ENCODE results near the gene RAI1.

Gene RAI1

DNA sequence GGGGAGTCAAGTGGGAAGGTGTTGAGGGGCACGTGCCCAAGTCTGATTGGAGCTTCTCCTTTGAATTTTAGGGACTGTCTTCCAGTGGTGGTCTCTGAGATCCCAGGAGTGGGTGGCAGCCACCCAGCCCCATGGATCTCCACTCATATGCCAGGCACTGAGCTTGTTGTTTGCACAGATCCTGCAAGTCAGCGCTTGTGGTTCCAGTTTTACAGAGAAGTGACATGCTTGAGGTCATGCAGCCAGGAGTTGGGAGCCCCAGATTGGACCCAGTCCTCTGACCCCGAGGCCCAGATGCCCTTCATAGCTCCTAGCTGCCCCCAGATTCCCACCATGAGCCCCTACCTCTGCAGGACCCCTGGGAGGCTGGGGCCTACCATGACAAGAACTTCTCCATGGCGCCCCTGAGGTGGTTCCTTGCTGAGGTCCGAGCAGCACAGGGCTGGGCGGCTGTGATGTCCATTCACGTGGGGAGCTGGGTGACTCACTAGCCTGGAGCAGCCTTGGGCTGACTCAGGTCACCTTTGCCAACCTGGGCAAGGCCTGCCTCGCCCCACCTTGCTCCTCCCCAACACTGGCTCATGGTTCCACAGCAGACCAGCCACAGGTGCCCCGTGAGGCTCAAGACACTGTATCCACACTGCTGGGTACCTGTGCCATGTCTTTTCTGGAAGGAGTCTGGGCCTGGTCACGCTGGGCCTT is 47.4 kb downstream of the RAI1 start:
- no peak for DNase-seq (ENCODE audit: low read depth in 4 of 4, low spot score in 1 of 4)

DNA sequence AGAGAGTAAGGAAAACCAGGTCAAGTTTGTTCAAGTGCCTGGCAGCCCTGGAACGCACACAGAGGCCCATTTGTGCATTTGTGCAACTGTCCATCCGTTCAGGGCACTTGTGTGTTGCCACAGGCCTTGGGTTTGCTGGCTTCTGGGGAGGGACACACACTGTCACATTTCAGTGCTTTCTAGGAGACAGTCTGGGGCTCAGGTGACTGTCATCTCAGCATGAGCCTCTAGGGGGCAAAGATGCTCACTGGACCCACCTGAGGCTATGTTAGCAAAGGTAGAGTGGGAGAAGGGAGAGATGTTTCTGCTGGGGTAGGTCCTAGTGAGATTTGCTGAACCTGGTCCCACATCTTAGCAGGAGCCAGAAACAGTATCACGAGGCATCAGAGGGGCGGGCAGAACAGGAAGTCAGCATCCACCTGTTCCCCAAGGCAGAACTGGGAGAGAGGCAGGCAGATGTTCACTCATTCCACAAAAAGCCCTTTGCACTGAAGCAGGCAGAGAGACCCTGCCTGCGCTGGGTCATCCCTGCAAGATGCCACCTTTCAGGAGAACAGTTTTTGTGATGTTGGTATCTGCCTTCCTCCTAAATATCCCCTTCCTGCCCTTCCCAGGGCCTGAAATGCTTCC is 48.5 kb downstream of the RAI1 start:
- DNase-seq (ENCODE audit: low read depth in 4 of 4, low spot score in 1 of 4), result no peak

DNA sequence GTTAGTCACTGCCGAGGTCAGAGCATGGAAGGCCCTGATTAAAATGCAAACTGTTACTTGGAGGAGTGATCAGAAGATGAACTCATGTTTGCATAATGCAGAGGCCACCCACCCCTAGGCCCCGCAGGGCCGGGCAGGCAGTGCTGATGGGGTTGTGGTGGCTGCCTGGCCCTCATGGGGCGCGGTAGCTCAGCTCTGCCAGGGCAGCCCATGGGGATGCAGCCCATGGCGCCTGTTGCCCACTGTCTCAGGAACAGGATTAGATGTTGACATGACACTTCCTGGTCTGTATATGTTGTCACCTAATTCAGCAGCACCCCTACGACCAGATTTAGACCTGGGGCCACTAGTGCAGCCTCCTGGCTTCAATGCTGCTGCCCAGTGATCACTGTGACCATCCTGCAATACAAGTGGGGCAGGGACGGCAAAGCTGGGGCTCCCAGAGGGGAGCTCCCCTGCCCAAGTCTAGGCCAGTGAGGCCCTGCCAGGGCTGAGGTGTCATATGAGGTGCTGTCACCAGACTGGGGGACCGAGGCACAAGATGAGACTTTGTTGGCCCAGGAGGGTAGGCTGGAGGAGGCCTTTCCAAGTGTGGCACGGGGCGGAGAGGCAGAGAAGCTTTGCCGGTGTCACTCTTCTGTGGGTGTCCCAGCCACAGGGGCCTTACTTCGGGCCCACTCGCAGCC is 49.1 kb downstream of the RAI1 start:
- no peak for DNase-seq (ENCODE audit: low read depth in 4 of 4, low spot score in 1 of 4)

DNA sequence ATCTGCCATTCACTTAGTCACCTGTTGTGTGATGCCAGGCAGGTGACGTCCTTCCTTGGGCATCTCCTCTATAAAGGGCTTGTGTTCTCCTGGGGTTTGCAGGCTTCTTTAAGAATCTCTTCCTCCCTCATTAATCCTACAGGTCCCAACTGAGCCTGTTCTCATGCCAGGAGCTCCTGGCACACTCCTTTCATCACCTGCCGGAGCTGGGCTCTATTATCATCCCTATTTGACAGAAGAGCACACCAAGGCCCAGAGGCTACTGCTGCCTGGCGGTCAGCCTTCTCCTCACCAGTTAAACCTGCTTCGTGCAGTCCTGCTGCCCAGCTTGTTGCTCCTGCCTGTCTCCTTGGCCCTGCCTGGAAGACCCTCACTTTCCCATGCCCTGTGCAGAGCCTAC is 51.2 kb downstream of the RAI1 start:
- DNase-seq (ENCODE audit: low read depth in 4 of 4, low spot score in 1 of 4), result no peak

DNA sequence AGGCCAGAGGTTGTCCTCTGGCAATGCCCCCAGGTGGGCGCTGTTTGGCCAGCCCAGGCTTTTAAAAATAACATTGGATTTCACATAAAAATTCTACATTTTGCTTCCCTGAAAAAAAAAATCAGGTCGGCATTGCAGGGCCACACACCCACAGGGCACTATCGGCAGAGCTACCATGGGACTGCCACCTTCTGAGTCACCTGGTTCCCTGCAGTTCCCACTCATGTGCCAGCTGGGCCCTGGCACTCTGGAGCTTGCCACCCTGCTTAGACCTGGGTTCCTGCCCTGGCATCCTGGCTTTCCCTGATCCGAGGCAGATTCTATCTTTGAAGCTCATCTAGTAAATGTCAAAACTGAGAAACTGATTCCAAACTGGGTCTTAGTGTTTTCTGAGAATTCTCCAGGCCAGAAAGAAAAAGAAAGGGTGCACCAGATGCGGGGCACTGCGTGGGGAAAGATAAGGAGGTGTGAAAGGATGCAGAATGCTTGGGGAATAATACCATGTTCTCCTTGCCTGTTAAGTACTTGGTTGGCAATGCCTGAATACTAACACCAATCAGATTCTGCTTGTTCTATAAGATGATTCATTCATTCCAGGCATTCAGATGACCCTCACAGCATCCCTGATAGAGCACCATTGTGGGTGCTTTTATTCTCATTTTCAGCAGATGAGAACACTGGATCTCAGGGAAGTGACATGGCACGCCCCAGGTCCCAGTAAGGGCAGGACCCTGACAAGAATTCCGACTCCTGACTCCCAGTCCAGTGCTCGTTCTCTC is 51.8 kb downstream of the RAI1 start:
- DNase-seq (ENCODE audit: low read depth in 4 of 4, low spot score in 1 of 4), result no peak

DNA sequence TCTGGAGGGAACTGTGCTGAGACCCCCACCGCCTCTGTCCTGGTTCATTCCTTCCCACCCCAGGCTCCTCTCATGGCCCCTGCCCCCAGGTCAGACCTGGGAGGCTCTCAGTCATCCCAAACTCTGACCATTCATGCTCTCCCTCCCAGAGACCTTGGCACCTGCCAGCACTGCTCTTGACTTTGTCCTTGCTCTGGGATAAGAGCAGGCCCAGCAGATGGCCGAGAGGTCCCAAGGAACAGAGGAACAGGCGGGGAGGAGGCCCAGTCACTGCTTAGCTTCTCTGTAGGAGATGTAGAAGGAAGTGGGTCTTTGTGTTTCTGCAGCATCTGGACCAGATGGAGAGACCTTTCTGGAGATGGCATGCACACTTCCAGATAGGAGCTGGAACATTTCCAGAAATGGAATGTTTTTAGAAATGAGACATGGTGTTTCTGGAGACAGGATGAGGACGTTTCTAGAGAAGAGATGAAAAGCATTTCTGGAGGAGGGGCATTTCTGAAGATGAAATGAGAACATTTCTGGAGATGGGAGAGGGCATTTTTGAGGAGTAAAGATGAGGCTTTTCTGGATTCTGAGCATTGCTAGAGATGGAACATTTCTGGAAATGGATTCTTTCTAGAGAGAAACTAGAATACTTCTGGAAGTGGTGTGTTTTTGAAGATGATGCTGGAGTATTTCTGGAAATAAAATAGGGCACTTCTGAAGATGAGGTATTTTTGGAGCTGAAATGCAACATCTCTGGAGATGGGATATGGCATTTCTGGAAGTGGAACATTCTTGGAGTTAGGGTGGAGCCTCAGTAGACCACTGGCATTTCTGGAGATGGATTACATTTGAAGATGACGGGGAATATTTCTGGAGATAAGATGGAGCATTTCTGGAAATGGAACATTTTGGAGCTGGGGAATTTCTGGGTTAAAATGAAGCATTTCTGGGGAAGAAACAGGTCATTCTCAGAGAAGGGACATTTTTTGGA is 55.2 kb downstream of the RAI1 start:
- DNase-seq (ENCODE audit: low read depth in 4 of 4, low spot score in 1 of 4), result no peak

DNA sequence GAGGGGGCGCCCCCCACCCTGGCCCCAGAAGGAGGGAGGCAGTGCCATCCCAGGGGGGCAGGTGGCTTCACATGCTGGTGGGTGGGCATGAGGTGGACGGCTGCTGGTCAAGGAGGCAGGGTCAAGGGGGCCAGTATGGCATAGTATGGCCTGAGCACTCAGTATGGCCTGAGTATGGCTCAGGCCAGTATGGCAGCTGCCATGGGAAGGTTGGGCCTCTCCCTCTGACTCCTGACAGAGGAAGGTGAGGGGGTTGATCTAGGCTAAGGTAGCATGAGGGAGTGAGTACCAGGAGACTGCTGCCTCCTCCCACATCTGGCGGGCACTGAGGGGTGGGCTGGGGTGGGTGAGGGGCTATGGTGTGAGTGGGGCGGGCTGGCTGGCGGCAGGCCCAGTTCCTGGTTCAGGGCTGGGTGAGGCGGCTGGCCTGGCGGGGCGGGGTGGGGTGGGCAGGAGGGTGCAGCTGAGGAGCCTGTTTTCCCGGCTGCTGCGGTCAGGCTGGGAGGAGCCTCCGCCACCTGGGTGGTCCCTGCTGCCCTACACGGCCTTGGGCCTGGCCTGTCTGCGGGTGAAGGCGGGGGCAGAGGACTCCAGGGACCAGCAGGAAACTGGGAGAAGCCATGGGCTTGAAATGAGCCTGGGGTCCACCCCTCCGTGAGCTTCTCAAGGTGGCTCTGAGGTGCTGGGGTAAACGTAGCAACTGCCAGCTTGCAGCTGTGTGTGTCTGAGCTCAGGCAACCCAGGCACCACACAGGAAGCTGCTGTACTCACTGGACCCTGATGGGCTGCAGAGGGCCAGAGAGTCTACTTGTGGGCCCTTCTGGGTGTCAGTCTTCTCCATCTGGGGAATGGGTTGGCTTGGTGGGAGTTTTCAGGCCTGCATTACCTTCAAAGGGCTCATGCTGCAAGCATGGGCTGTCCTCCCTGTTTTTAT is 57.0 kb downstream of the RAI1 start:
- DNase-seq (ENCODE audit: low read depth in 4 of 4, low spot score in 1 of 4), result no peak

DNA sequence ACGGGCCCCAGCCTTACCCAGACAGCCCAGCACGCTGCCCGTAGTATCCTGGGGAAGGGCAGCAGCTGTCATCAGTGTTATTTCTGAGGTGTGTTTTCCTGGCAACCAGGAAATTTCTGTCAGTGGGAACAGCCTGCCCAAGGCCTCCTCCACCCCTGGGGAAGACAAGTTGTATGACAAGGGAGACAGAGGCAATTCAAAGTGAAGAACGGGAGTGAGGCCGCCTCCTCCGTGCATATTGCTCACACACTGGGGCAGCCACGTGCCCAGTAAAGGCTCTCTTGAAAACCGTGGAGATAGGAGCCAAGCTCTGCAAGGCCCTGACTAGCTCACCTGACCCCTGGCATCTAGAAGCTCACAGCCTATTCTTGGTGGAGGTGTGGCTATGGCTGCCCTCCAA is 57.6 kb downstream of the RAI1 start:
- no peak for DNase-seq (ENCODE audit: low read depth in 4 of 4, low spot score in 1 of 4)

DNA sequence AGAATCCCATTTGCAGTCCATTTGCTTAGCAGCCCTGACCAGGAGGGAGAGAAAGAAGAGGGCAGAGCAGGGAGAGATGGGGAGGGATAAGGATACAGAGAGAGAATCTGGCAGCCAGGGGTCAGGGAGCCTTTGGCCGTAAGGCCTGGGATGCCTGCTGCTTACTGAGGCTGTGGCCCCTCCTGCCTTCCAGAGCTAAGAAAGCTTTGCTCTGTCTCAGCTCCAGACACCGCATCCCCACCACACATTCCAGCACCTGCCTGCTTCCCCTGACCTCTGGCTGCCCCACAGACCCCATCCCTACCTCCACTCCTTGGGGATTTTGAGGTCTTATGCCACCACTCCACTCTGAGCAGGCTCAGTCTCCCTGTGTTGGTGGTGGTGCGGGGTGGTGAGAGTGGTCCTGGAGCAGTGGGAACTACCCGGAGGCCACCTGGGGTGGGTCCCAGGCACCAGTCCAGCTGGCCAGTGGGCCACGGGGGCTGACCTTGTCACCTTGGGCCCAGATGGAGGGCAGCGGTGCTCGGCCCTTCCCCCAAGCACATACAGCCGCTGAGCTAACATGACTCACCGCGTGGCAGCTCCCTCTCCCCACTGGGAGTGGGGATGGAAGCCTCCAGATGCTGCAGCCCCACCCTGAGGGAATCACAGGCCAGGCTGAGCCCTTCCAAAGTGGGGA is 58.3 kb downstream of the RAI1 start:
- no peak for DNase-seq (ENCODE audit: low read depth in 4 of 4, low spot score in 1 of 4)

DNA sequence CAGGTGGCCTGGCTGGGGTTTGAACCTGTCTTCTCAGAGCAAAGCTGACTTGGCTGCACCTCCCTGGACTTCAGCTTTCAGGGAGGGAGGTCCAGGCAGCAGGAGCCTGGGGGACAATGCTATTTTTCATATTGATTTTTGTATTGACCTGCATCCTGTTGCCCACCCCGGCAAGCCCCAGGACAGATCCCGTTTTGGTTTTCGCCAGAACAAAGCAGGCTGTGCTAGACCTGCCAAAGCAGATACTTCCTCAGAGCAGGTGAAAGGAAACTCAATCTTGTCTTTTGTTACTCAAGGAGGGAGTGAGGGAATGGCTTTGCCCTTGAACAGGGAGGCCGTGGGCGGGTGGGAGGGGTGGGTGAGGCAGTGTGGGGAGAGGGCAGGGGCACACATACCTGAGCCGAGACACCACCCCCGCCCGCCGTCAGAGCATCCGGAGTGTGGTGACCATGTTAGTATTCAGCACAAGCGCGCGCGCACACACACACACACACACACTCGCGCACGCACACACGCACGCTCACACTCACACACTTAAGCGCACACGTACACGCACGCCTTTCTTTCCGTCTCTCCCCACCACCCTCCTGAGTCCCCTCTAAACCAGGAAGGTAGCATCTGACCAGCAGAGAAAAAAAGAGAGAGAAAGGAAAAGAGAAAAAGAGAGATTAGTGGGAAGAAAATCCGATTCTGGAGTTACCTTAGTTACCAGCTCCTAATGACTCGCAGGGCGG is 59.5 kb downstream of the RAI1 start:
- no peak for DNase-seq (ENCODE audit: low read depth in 4 of 4, low spot score in 1 of 4)

DNA sequence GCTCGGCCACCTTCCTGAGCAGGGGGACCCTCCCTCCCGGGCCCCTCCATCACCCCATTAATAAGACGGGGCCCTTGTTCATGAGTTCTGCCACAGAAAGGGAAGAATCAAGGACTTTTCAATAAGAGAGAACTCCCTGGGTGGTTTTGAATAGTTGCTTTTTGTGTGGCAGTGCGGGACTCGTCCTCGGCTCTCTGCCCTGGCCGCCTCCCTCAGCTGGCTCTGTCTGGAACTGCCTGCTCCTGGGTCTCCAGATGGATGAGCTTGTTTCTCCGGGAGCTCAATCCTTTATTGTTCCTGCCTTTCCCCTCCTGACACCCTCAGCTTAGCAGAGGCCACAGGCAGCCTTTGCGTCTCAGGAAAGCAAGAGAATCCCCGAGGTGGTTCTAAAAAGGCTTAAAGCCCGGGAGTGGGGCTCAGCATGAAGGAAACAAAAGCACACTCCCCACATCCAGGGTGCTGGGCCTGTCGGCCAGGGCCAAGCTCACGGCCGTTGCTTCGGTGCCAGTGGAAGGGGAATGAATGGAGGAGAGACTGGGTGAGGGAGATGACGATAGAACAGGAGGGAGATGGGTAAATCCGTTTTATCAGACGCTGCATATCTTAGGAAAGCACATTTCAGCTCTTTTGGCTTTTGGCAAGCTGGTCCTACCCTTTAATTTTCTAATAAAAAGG is 60.2 kb downstream of the RAI1 start:
- no peak for DNase-seq (ENCODE audit: low read depth in 4 of 4, low spot score in 1 of 4)

DNA sequence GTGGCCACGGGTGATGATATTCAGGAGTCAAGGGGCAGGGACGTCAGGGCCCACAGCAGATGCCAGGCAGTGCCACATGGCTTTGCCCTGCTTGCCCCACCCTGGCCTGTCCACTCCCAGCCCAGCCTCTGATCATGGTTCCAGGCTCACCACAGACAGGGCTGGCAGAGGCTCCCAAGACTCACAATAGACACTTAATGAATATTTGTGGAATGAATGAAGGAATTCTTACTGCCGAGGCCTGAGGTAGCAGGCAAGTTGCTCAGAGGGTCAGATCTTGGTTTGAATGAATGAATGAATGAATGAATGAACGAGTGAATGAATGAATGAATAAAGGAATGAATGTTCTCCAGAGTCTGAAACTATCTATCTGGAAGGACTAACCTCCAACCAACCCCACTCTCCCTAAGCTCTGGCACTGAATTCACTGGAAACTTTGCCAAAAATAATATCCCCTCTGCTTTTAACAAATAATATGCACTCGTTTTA is 60.9 kb downstream of the RAI1 start:
- no peak for DNase-seq (ENCODE audit: low read depth in 4 of 4, low spot score in 1 of 4)

DNA sequence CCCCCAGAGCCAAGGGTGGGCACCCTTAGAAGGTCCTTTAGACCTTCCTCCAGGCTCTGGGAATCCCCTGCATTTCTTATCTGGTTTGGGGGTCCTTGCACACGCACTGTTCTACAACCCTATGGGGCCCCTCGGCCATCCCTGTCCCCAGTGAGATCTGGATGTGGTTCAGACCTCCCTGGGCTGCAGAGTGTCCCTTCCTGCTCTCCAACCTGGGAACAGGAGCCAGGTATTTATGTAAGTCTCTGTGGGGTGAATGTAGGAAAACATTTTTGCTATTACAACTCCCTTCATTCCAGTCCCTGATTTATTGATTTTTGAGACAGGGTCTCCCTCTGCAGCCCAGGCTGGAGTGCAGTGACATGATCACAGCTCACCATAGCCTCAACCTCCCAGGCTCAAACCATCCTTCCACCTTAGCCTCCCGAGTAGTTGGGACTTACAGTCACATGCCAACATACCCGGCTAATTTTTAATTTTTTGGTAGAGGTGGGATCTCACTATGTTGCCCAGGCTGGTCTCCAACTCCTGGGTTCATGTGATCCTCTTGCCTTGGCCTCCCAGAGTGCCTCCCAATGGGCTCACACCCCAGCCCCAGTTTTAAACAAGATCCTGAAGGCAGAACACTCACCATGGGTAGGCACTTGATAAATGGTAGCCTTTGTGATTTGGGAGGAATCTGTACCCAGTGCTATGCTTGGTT is 61.6 kb downstream of the RAI1 start:
- no peak for DNase-seq (ENCODE audit: low read depth in 4 of 4, low spot score in 1 of 4)

DNA sequence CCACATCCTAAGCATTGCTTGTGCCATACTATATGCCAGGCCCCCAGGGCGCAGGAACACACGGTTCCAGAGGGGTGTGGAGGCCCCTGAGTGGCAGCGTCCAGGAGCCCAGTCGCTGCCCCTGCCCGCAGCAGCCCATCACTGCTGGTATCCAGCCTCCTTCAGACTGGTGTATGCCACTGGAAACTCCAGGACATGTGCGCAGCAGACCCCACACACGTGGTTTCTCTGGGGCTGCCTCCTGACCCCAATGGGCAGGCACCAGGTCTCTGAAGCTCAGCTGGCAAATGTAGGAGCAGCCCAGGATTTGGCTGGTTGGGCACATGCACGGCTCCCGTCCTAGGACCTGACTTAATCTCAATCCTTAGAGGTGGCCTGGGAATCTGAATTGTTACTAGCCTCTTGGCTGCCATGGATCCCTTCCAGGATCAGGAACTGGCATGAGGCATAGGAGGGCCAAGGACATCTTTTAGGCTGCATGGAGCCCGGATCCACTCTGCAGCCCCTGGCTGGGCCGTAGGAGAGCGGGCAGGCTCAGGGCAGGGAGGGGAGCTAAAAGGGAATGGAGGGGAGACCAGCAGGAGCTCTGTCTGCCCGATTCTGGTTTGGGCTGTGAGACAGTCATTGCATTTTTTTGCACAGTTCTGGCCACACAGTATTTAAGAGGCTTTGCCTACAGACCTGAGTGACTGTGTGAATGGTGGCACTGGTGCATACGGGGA is 62.3 kb downstream of the RAI1 start:
- DNase-seq (ENCODE audit: low read depth in 4 of 4, low spot score in 1 of 4), result no peak

DNA sequence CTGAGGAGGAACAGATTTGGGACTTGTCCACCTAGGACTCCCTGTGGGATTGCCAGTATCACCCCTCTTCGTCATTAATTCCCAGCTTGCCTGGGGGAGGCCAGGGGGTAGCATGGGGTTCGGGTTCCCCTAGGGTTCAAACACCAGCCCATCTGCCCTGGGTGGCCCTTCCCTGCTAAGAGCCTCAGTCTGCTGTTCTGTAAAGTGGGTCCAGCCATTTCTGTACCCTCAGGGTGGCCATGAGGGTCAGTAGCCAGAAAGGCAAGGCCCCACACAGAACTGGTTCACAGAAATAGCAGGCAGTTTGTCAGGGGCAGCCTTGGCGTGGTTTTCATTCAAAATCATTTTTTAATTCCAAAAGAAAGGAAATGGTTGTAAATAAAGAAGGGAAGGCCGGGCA is 62.9 kb downstream of the RAI1 start:
- DNase-seq (ENCODE audit: low read depth in 4 of 4, low spot score in 1 of 4), result no peak
